HepG2 (cell line): ENCODE results near the gene ZNF563. TPM values are rescaled to one million over a fixed set of nuclear protein-coding genes. Genes with fewer than 3 reads are reported as not detected.
A peak's percentile ranks its signal among the peaks of the same experiment; 100 is the strongest.

Experiments used
- ATAD3A ChIP-seq: sonication (generic); formaldehyde crosslinking; IDR thresholded peaks from 2 replicates; pipeline ENCODE4 v1.4.0; 2020; ENCODE audit warnings: missing genetic modification reagents
- CBX5 ChIP-seq: sonication (generic); formaldehyde crosslinking; IDR thresholded peaks from 2 replicates; pipeline ENCODE4 v1.4.0; 2020; ENCODE audit warnings: missing genetic modification reagents, borderline replicate concordance
- HES4 ChIP-seq: sonication (generic); formaldehyde crosslinking; IDR thresholded peaks from 2 replicates; pipeline ENCODE4 v1.9.0; 2021; ENCODE audit warnings: mild to moderate bottlenecking, missing genetic modification reagents, borderline replicate concordance
- HHEX ChIP-seq: IDR thresholded peaks from 2 replicates; pipeline ENCODE4 v1.6.1; 2016; ENCODE audit warnings: control low read depth
- HNRNPK ChIP-seq: fragments of 200-400 bp; formaldehyde crosslinking; IDR thresholded peaks from 2 replicates; pipeline ENCODE4 v1.6.1; 2018; ENCODE audit warnings: low read length, low read depth, moderate library complexity, mild to moderate bottlenecking; ENCODE audit not compliant: poor library complexity, severe bottlenecking
- HNRNPLL ChIP-seq: fragments of 200-400 bp; formaldehyde crosslinking; IDR thresholded peaks from 2 replicates; pipeline ENCODE4 v1.6.1; 2017; ENCODE audit warnings: mild to moderate bottlenecking, low read depth, low read length; ENCODE audit not compliant: poor library complexity, severe bottlenecking
- KDM6A ChIP-seq: IDR thresholded peaks from 2 replicates; pipeline ENCODE4 v1.6.1; 2016; ENCODE audit warnings: low read depth
- LBX2 ChIP-seq: sonication (generic); formaldehyde crosslinking; IDR thresholded peaks from 2 replicates; pipeline ENCODE4 v1.5.0; 2020; ENCODE audit warnings: missing genetic modification reagents, mild to moderate bottlenecking, borderline replicate concordance
- MBNL3 ChIP-seq: fragments of 250-450 bp; sonication (Bioruptor Pico); conservative IDR thresholded peaks from 2 replicates; pipeline ENCODE4 v1.8.0; 2022; ENCODE audit warnings: mild to moderate bottlenecking, inconsistent platforms
- MYPOP ChIP-seq: sonication (generic); formaldehyde crosslinking; IDR thresholded peaks from 2 replicates; pipeline ENCODE4 v1.8.1; 2023; ENCODE audit warnings: mild to moderate bottlenecking, moderate library complexity, missing genetic modification reagents
- NFKB2 ChIP-seq: sonication (generic); formaldehyde crosslinking; IDR thresholded peaks from 2 replicates; pipeline ENCODE4 v1.4.0; 2020; ENCODE audit warnings: missing genetic modification reagents, borderline replicate concordance
- NR2F6 ChIP-seq, 2 experiments: IDR thresholded peaks; 2 replicates each; pipeline ENCODE4 v1.6.1; 2016; ENCODE audit warnings: antibody characterized with exemption in 1 of 2, mild to moderate bottlenecking in 1 of 2
- PRDM10 ChIP-seq: sonication (generic); formaldehyde crosslinking; IDR thresholded peaks from 2 replicates; pipeline ENCODE4 v1.4.0; 2020; ENCODE audit warnings: low read depth, missing genetic modification reagents
- TMF1 ChIP-seq: sonication (generic); formaldehyde crosslinking; IDR thresholded peaks from 2 replicates; pipeline ENCODE4 v1.8.1; 2022; ENCODE audit warnings: low read depth, missing genetic modification reagents
- XRCC5 ChIP-seq: fragments of 200-400 bp; formaldehyde crosslinking; optimal IDR thresholded peaks from 2 replicates; pipeline ENCODE3; 2017; ENCODE audit warnings: mild to moderate bottlenecking, low read length
- ZMYM2 ChIP-seq: sonication (generic); formaldehyde crosslinking; IDR thresholded peaks from 2 replicates; pipeline ENCODE4 v1.8.0; 2022; ENCODE audit warnings: mild to moderate bottlenecking, missing genetic modification reagents
- ZNF160 ChIP-seq: sonication (generic); formaldehyde crosslinking; IDR thresholded peaks from 2 replicates; pipeline ENCODE4 v1.8.0; 2022; ENCODE audit warnings: mild to moderate bottlenecking, inconsistent platforms, missing genetic modification reagents
- ZNF331 ChIP-seq: sonication (generic); formaldehyde crosslinking; IDR thresholded peaks from 2 replicates; pipeline ENCODE4 v1.4.0; 2020; ENCODE audit warnings: missing genetic modification reagents
- ZNF503 ChIP-seq: sonication (generic); formaldehyde crosslinking; IDR thresholded peaks from 2 replicates; pipeline ENCODE4 v1.4.0; 2020; ENCODE audit warnings: missing genetic modification reagents
- ZNF777 ChIP-seq: sonication (generic); formaldehyde crosslinking; IDR thresholded peaks from 2 replicates; pipeline ENCODE4 v1.4.0; 2020; ENCODE audit warnings: missing genetic modification reagents
- ZUFSP ChIP-seq: sonication (generic); formaldehyde crosslinking; IDR thresholded peaks from 2 replicates; pipeline ENCODE4 v1.9.0; 2021; ENCODE audit warnings: missing genetic modification reagents, mild to moderate bottlenecking, borderline replicate concordance
- polyA plus RNA-seq, 8 experiments: library from polyadenylated mRNA; depleted of rRNA in 3 of 8; stranded (reverse) in 7 of 8; unstranded in 1 of 8; fragments of >200 nt; fragmentation: Illumina TruSeq in 4 of 8; extraction: Trizol in 4 of 8; gene quantifications; 2 replicates each; pipeline versions ENCODE4 v1.2.1 to v1.2.3, GENCODE V29; 2011 to 2016; ENCODE audit warnings: low read depth in 4 of 8, missing spikeins in 1 of 8, mixed read lengths in 1 of 8; ENCODE audit not compliant: insufficient read depth in 1 of 8
- total RNA-seq, 5 experiments: library from RNA; depleted of rRNA; stranded (reverse); fragments of >200 nt; fragmentation: Illumina TruSeq; extraction: Trizol; gene quantifications; 2 replicates each; pipeline ENCODE4 v1.2.3, GENCODE V29; 2016; ENCODE audit warnings: low read depth in 1 of 5

Gene ZNF563
- total and polyA plus RNA-seq, 2 of the 13 experiments (the other 11 are each of a cell fraction or from before 2014, with no cell fraction given): 7.5 to 19.5 TPM

GRCh38 chr19:12330340-12330739, 3.1 kb downstream of the ZNF563 start (continued):
- no peak; the same call in 1 of the 2 replicates for TF ChIP-seq MYPOP
- no peak for TF ChIP-seq MBNL3 (CRISPR knock-in tag)
- no peak for TF ChIP-seq ATAD3A (CRISPR knock-in tag)
- TF ChIP-seq ZNF331 (CRISPR knock-in tag): 0 out of 2 replicates have a peak, but pooled peaks have one; percentile 40
- TF ChIP-seq KDM6A (CRISPR knock-in tag): peak; percentile 49; the same call in 1 of the 2 replicates
- TF ChIP-seq HNRNPLL: no peak
- TF ChIP-seq NR2F6 (IDR thresholded peaks at IDR 0.05): peak; percentile 27; the same call in 1 of the 2 replicates
- TF ChIP-seq NR2F6 (CRISPR knock-in tag; IDR thresholded peaks at IDR 0.05): peak; percentile 44; the same call in 1 of the 2 replicates
- TF ChIP-seq HNRNPK: no peak
- TF ChIP-seq NFKB2: no peak
- TF ChIP-seq ZNF160 (CRISPR knock-in tag): no peak
- no peak for TF ChIP-seq LBX2
- no peak for TF ChIP-seq XRCC5
- no peak for TF ChIP-seq PRDM10 (CRISPR knock-in tag)
- TF ChIP-seq ZUFSP (CRISPR knock-in tag): no peak
- TF ChIP-seq ZNF777 (CRISPR knock-in tag): no peak
- no peak for TF ChIP-seq HHEX
- no peak for TF ChIP-seq ZMYM2 (CRISPR knock-in tag)
- 0 out of 2 replicates have a peak, but pooled peaks have one; percentile 35 for TF ChIP-seq ZNF503 (CRISPR knock-in tag)
- TF ChIP-seq TMF1 (CRISPR knock-in tag): no peak
- no peak for TF ChIP-seq HES4 (CRISPR knock-in tag)
- no peak for TF ChIP-seq CBX5 (CRISPR knock-in tag)
